Loucy (cell line): Measurements from ENCODE around the gene LFNG.

ENCODE experiments used
- H2AFZ ChIP-seq: fragments of 200-600 bp; sonication (generic); 2 replicates; pipeline ENCODE4 v1.6.0; 2016; ENCODE audit warnings: antibody characterized with exemption, mild to moderate bottlenecking, low read length, moderate library complexity
- H3F3A ChIP-seq: fragments of 200-600 bp; 2 replicates; pipeline ENCODE4 v1.6.0; 2016; ENCODE audit warnings: antibody characterized with exemption, low read depth, mild to moderate bottlenecking
- H3K27me3 ChIP-seq: fragments of 200-600 bp; sonication (generic); 2 replicates; pipeline ENCODE4 v1.6.1; 2014; ENCODE audit warnings: low read length, mild to moderate bottlenecking; ENCODE audit not compliant: insufficient read depth, poor library complexity, severe bottlenecking
- H3K36me3 ChIP-seq: fragments of 200-600 bp; sonication (generic); 2 replicates; pipeline ENCODE4 v1.6.1; 2016; ENCODE audit warnings: low read length; ENCODE audit not compliant: insufficient read depth
- H3K4me1 ChIP-seq: fragments of 200-600 bp; sonication (generic); 2 replicates; pipeline ENCODE4 v1.5.1; 2014; ENCODE audit warnings: low read length, mild to moderate bottlenecking; ENCODE audit not compliant: insufficient read depth, poor library complexity, severe bottlenecking
- H3K4me2 ChIP-seq: fragments of 200-600 bp; sonication (generic); 2 replicates; pipeline ENCODE4 v1.6.0; 2014; ENCODE audit warnings: antibody characterized with exemption, low read length, low read depth, mild to moderate bottlenecking; ENCODE audit not compliant: poor library complexity, severe bottlenecking
- H3K4me3 ChIP-seq: fragments of 200-600 bp; sonication (generic); 2 replicates; pipeline ENCODE4 v1.5.1; 2014; ENCODE audit warnings: low read length, mild to moderate bottlenecking, mixed read lengths; ENCODE audit not compliant: poor library complexity, severe bottlenecking
- H3K79me2 ChIP-seq: fragments of 200-600 bp; sonication (generic); 2 replicates; pipeline ENCODE4 v1.6.1; 2014; ENCODE audit warnings: low read length; ENCODE audit not compliant: insufficient read depth
- H3K9ac ChIP-seq: fragments of 200-600 bp; sonication (generic); 2 replicates; pipeline ENCODE4 v1.6.0; 2014; ENCODE audit warnings: mild to moderate bottlenecking, low read depth, low read length, moderate library complexity; ENCODE audit not compliant: poor library complexity, severe bottlenecking
- H3K9me2 ChIP-seq: fragments of 200-600 bp; sonication (generic); replicated peaks from 2 replicates; pipeline ENCODE4 v1.6.1; 2016; ENCODE audit warnings: low read depth, low read length, mixed read lengths
- H3K9me3 ChIP-seq: fragments of 200-600 bp; sonication (generic); 2 replicates; pipeline ENCODE4 v1.6.1; 2014; ENCODE audit warnings: mild to moderate bottlenecking, antibody characterized with exemption, low read length, low read depth; ENCODE audit not compliant: insufficient read depth
- H4K20me1 ChIP-seq: fragments of 200-600 bp; sonication (generic); 2 replicates; pipeline ENCODE4 v1.6.0; 2014; ENCODE audit warnings: antibody characterized with exemption, low read length, mild to moderate bottlenecking; ENCODE audit not compliant: insufficient read depth, poor library complexity, severe bottlenecking
- CTCF ChIP-seq: fragments of 200-600 bp; sonication (generic); conservative IDR thresholded peaks from 2 replicates; pipeline ENCODE4 v1.5.1; 2014; ENCODE audit warnings: mild to moderate bottlenecking, antibody characterized with exemption, low read length
- EZH2phosphoT487 ChIP-seq: fragments of 200-600 bp; IDR thresholded peaks from 2 replicates; pipeline ENCODE4 v1.6.1; 2018; ENCODE audit warnings: antibody characterized with exemption, mild to moderate bottlenecking, moderate library complexity, borderline replicate concordance

Gene LFNG

GRCh38 chr7:2572101-2572842, 52.7 kb downstream of the LFNG start:
- Histone ChIP-seq H3K9me3 (no peaks in the 10 kb centered on the region), H2AFZ (no peak overlapping the region), H3K27me3 (no peaks in the 10 kb centered on the region), H3K36me3 (no peaks in the 10 kb centered on the region), H3K9ac (no peak overlapping the region), H3K4me3 (no peak overlapping the region), H3K4me1 (peaks cover 2% of the 10 kb centered on the region), H3F3A (no peaks in the 10 kb centered on the region), H3K79me2 (no peaks in the 10 kb centered on the region), H3K9me2 (no peaks in the 10 kb centered on the region), H3K4me2 (no peak overlapping the region), H4K20me1 (no peaks in the 10 kb centered on the region)
- TF ChIP-seq EZH2phosphoT487 = no peak
- TF ChIP-seq CTCF = no peak

GRCh38 chr7:2573761-2574160, 54.2 kb downstream of the LFNG start:
- no peak overlapping the region for H3K4me2 ChIP-seq
- H3K9me2 ChIP-seq = no peaks in the 10 kb centered on the region
- no peaks in the 10 kb centered on the region for H3K79me2 ChIP-seq
- H3K36me3 ChIP-seq = no peaks in the 10 kb centered on the region
- no peak overlapping the region for H3K9ac ChIP-seq
- no peak for TF ChIP-seq CTCF
- TF ChIP-seq EZH2phosphoT487 = no peak
- H3K27me3 ChIP-seq = no peaks in the 10 kb centered on the region
- H3K4me3 ChIP-seq = no peak overlapping the region
- no peak overlapping the region for H2AFZ ChIP-seq
- H3F3A ChIP-seq = no peaks in the 10 kb centered on the region
- no peaks in the 10 kb centered on the region for H3K9me3 ChIP-seq
- H4K20me1 ChIP-seq = no peaks in the 10 kb centered on the region
- peaks cover 2% of the 10 kb centered on the region for H3K4me1 ChIP-seq

- Histone ChIP-seq H3K9me2 (no peaks in the 10 kb centered on the region), H2AFZ (no peak overlapping the region), H3K9me3 (no peaks in the 10 kb centered on the region), H3K27me3 (no peaks in the 10 kb centered on the region), H4K20me1 (no peaks in the 10 kb centered on the region), H3K9ac (no peak overlapping the region), H3K4me3 (no peak overlapping the region), H3F3A (no peaks in the 10 kb centered on the region), H3K4me2 (no peak overlapping the region), H3K4me1 (peaks cover 2% of the 10 kb centered on the region), H3K36me3 (no peaks in the 10 kb centered on the region), H3K79me2 (no peaks in the 10 kb centered on the region)
- TF ChIP-seq CTCF = no peak
Measured at GRCh38 chr7:2575046-2575732, 55.6 kb downstream of the LFNG start.
